ENCODE data around the gene APBB2.
A peak's percentile ranks its signal among the peaks of the same experiment; 100 is the strongest.

The APBB2 gene

GRCh38 chr4:41189666-41190065, 24.7 kb downstream of the APBB2 start:
- H3K4me3 ChIP-seq (ENCODE audit: low read length), result peak overlapping the region; percentile 49
- no peaks in the 10 kb centered on the region for H4K20me1 ChIP-seq (ENCODE audit: control insufficient read depth, insufficient read depth, low read depth, low read length)
- H3K27me3 ChIP-seq (ENCODE audit: control insufficient read depth, low read length), result no peaks in the 10 kb centered on the region
- H3K9me3 ChIP-seq (ENCODE audit: control insufficient read depth, insufficient read depth, low read length), result no peaks in the 10 kb centered on the region; the same call in 1 of the 2 replicates
- H3K79me2 ChIP-seq (ENCODE audit: control insufficient read depth, low read length), result peaks cover 95% of the 10 kb centered on the region
- H3K36me3 ChIP-seq (ENCODE audit: control insufficient read depth, low read length), result peaks cover 11% of the 10 kb centered on the region
- no peaks in the 10 kb centered on the region for H3K9me2 ChIP-seq (replicated peaks; ENCODE audit: control insufficient read depth, low read length)
- H3K27ac ChIP-seq (ENCODE audit: low read depth, low read length), result peak overlapping the region; percentile 62
- H3K4me2 ChIP-seq (ENCODE audit: low read length), result peak overlapping the region; percentile 63
- H3F3A ChIP-seq (ENCODE audit: control insufficient read depth, insufficient read depth), result peaks cover 4% of the 10 kb centered on the region; the same call in 1 of the 2 replicates
- H3K4me1 ChIP-seq (ENCODE audit: control insufficient read depth, low read length), result peaks cover 50% of the 10 kb centered on the region
- no peak for TF ChIP-seq CTCF (IDR thresholded peaks at IDR 0.05; ENCODE audit: low read depth, low read length, poor library complexity, severe bottlenecking)
- TF ChIP-seq EZH2phosphoT487 (IDR thresholded peaks at IDR 0.05; ENCODE audit: borderline replicate concordance, low read length), result no peak

- TF ChIP-seq EZH2phosphoT487 (IDR thresholded peaks at IDR 0.05; ENCODE audit: borderline replicate concordance, low read length), result no peak
- Histone ChIP-seq H3K36me3 (ENCODE audit: control insufficient read depth, low read length) (peaks cover 11% of the 10 kb centered on the region), H4K20me1 (ENCODE audit: control insufficient read depth, insufficient read depth, low read depth, low read length) (no peaks in the 10 kb centered on the region), H3K4me2 (ENCODE audit: low read length) (peak overlapping the region; percentile 63), H3K4me3 (ENCODE audit: low read length) (peak overlapping the region; percentile 49), H3K9me2 (replicated peaks; ENCODE audit: control insufficient read depth, low read length) (no peaks in the 10 kb centered on the region), H3K27ac (ENCODE audit: low read depth, low read length) (peak overlapping the region; percentile 62), H3K9me3 (ENCODE audit: control insufficient read depth, insufficient read depth, low read length) (no peaks in the 10 kb centered on the region; the same call in 1 of the 2 replicates), H3F3A (ENCODE audit: control insufficient read depth, insufficient read depth) (peaks cover 4% of the 10 kb centered on the region; the same call in 1 of the 2 replicates), H3K27me3 (ENCODE audit: control insufficient read depth, low read length) (no peaks in the 10 kb centered on the region), H3K4me1 (ENCODE audit: control insufficient read depth, low read length) (peaks cover 50% of the 10 kb centered on the region), H3K79me2 (ENCODE audit: control insufficient read depth, low read length) (peaks cover 97% of the 10 kb centered on the region)
Measured at GRCh38 chr4:41189076-41189475, 25.3 kb downstream of the APBB2 start.

GRCh38 chr4:41185614-41186592, 28.4 kb downstream of the APBB2 start:
- Histone ChIP-seq H3K79me2 (ENCODE audit: control insufficient read depth, low read length) (peaks cover 97% of the 10 kb centered on the region), H3K27ac (ENCODE audit: low read depth, low read length) (no peak overlapping the region), H3K4me3 (ENCODE audit: low read length) (no peak overlapping the region), H3F3A (ENCODE audit: control insufficient read depth, insufficient read depth) (peaks cover 4% of the 10 kb centered on the region; the same call in 1 of the 2 replicates), H3K27me3 (ENCODE audit: control insufficient read depth, low read length) (no peaks in the 10 kb centered on the region), H3K4me1 (ENCODE audit: control insufficient read depth, low read length) (peaks cover 33% of the 10 kb centered on the region), H4K20me1 (ENCODE audit: control insufficient read depth, insufficient read depth, low read depth, low read length) (no peaks in the 10 kb centered on the region), H3K9me2 (replicated peaks; ENCODE audit: control insufficient read depth, low read length) (no peaks in the 10 kb centered on the region), H3K9me3 (ENCODE audit: control insufficient read depth, insufficient read depth, low read length) (no peaks in the 10 kb centered on the region; the same call in 1 of the 2 replicates), H3K4me2 (ENCODE audit: low read length) (no peak overlapping the region), H3K36me3 (ENCODE audit: control insufficient read depth, low read length) (peaks cover 3% of the 10 kb centered on the region)
- TF ChIP-seq EZH2phosphoT487 (IDR thresholded peaks at IDR 0.05; ENCODE audit: borderline replicate concordance, low read length) (no peak), CTCF (IDR thresholded peaks at IDR 0.05; ENCODE audit: low read depth, low read length, poor library complexity, severe bottlenecking) (no peak)

- Histone ChIP-seq H3K4me1 (ENCODE audit: control insufficient read depth, low read length) (peaks cover 18% of the 10 kb centered on the region), H3K9me3 (ENCODE audit: control insufficient read depth, insufficient read depth, low read length) (no peaks in the 10 kb centered on the region; the same call in 1 of the 2 replicates), H3K9me2 (replicated peaks; ENCODE audit: control insufficient read depth, low read length) (no peaks in the 10 kb centered on the region), H3K4me3 (ENCODE audit: low read length) (no peak overlapping the region), H3K27me3 (ENCODE audit: control insufficient read depth, low read length) (no peaks in the 10 kb centered on the region), H3K79me2 (ENCODE audit: control insufficient read depth, low read length) (peaks cover 99% of the 10 kb centered on the region), H3K4me2 (ENCODE audit: low read length) (no peak overlapping the region), H3F3A (ENCODE audit: control insufficient read depth, insufficient read depth) (no peaks in the 10 kb centered on the region), H3K27ac (ENCODE audit: low read depth, low read length) (no peak overlapping the region), H4K20me1 (ENCODE audit: control insufficient read depth, insufficient read depth, low read depth, low read length) (no peaks in the 10 kb centered on the region), H3K36me3 (ENCODE audit: control insufficient read depth, low read length) (peaks cover 3% of the 10 kb centered on the region)
- no peak for TF ChIP-seq CTCF (IDR thresholded peaks at IDR 0.05; ENCODE audit: low read depth, low read length, poor library complexity, severe bottlenecking)
- TF ChIP-seq EZH2phosphoT487 (IDR thresholded peaks at IDR 0.05; ENCODE audit: borderline replicate concordance, low read length), result no peak
Measured at GRCh38 chr4:41184009-41184408, 30.3 kb downstream of the APBB2 start.

Data from DOHH2 (cell line).